ENCODE results near the gene TCTN1.

- TF ChIP-seq CTCF (IDR thresholded peaks at IDR 0.05; ENCODE audit: low read length) (peak; percentile 47), EZH2 (IDR thresholded peaks at IDR 0.05; ENCODE audit: borderline replicate concordance, low read length) (no peak)
Observed at GRCh38 chr12:110619534-110619953, 5.6 kb downstream of the TCTN1 start.
